Peyer's patch (tissue), 4 donors: ENCODE results near the gene FUCA2. TPM values are rescaled to one million over a fixed set of nuclear protein-coding genes. Genes with fewer than 3 reads are reported as not detected.

Source experiments
- DNase-seq, 3 donors: peaks; one replicate each; pipeline ENCODE4 v3.0.0-alpha.2; 2017 to 2019
- H3K27ac ChIP-seq, 4 donors: fragments of 200-600 bp; sonication (generic); one replicate each; pipeline ENCODE4 v1.5.1; 2016 to 2019
- H3K27me3 ChIP-seq, 2 donors: fragments of 200-600 bp; sonication (generic); one replicate each; pipeline ENCODE4 v1.5.1; 2019
- H3K36me3 ChIP-seq, 3 donors: fragments of 200-600 bp; sonication (generic); one replicate each; pipeline ENCODE4 v1.5.1; 2016 to 2019
- H3K4me1 ChIP-seq, 4 donors: fragments of 200-600 bp; sonication (generic); one replicate each; pipeline ENCODE4 v1.5.1; 2016 to 2019
- H3K4me3 ChIP-seq, 4 donors: fragments of 200-600 bp; sonication (generic); 1 replicate in 3 of 4; 2 replicates in 1 of 4; pipeline ENCODE4 v1.5.1; 2016 to 2019; ENCODE audit warnings: mild to moderate bottlenecking in 1 of 4
- H3K9me3 ChIP-seq, 4 donors: fragments of 200-600 bp; sonication (generic); one replicate each; pipeline ENCODE4 v1.5.1; 2016 to 2019; ENCODE audit warnings: mild to moderate bottlenecking in 1 of 4
- CTCF ChIP-seq, 6 experiments: fragments of 450-650 bp in 4 of 6; fragments of 200-600 bp in 2 of 6; sonication (generic) in 1 of 6; IDR thresholded peaks; one replicate each; pipeline ENCODE4 v1.5.1; 2017 to 2019; ENCODE audit warnings: antibody characterized with exemption in 6 of 6, mild to moderate bottlenecking in 3 of 6, moderate library complexity in 1 of 6
- POLR2A ChIP-seq, 2 donors: fragments of 450-650 bp; IDR thresholded peaks; one replicate each; pipeline ENCODE4 v1.5.1; 2017; ENCODE audit warnings: antibody characterized with exemption in 2 of 2, mild to moderate bottlenecking in 2 of 2, moderate library complexity in 2 of 2
- total RNA-seq, 4 donors: library from RNA; depleted of rRNA; stranded (reverse); fragments of >200 nt; gene quantifications; one replicate each; pipeline ENCODE4 v1.1.0, GENCODE V29; 2016

The FUCA2 gene
- total RNA-seq, 4 donors from 2014 or later: 47.3 to 78.8 (median 54.4) TPM

- H3K9me3 ChIP-seq: no peaks in the 10 kb centered on the region
- TF ChIP-seq CTCF (IDR thresholded peaks at IDR 0.05): no peak
- peak; percentile 23 to 44 for TF ChIP-seq POLR2A (IDR thresholded peaks at IDR 0.05)
- no peaks in the 10 kb centered on the region for H3K27me3 ChIP-seq
- peak overlapping the region; percentile 66 to 94 (median 86) for H3K27ac ChIP-seq
- H3K4me1 ChIP-seq: peaks cover 0 to 33% (median 2%) of the 10 kb centered on the region in 4 donors
- H3K4me3 ChIP-seq: peak overlapping the region; percentile 49 to 78 (median 61)
- H3K36me3 ChIP-seq: no peaks in the 10 kb centered on the region
- peak in 2 of 3 donors; percentile 45 to 75 for DNase-seq
Measured at GRCh38 chr6:143536461-143536865, 24.9 kb upstream of the FUCA2 start.

GRCh38 chr6:143535189-143535614 lies 23.7 kb upstream of the FUCA2 start:
- peaks cover 0 to 35% (median 2%) of the 10 kb centered on the region in 4 donors for H3K4me1 ChIP-seq
- no peak overlapping the region for H3K4me3 ChIP-seq
- H3K36me3 ChIP-seq: no peaks in the 10 kb centered on the region
- no peak for DNase-seq
- TF ChIP-seq CTCF (IDR thresholded peaks at IDR 0.05): no peak
- TF ChIP-seq POLR2A (IDR thresholded peaks at IDR 0.05): no peak
- no peaks in the 10 kb centered on the region for H3K27me3 ChIP-seq
- H3K9me3 ChIP-seq: no peaks in the 10 kb centered on the region
- H3K27ac ChIP-seq: no peak overlapping the region

- Histone ChIP-seq H3K4me3 (no peak overlapping the region), H3K36me3 (no peaks in the 10 kb centered on the region), H3K27me3 (no peaks in the 10 kb centered on the region), H3K4me1 (peaks cover 0 to 24% (median 2%) of the 10 kb centered on the region in 4 donors), H3K9me3 (no peaks in the 10 kb centered on the region), H3K27ac (peak overlapping the region in 2 of 4 donors; percentile 35 to 39)
- no peak for TF ChIP-seq POLR2A (IDR thresholded peaks at IDR 0.05)
- TF ChIP-seq CTCF (IDR thresholded peaks at IDR 0.05): no peak
- DNase-seq: peak in 1 of 3 donors; percentile 63
Measured at GRCh38 chr6:143531720-143532499, 20.4 kb upstream of the FUCA2 start.

- no peak overlapping the region for H3K27ac ChIP-seq
- H3K4me3 ChIP-seq: no peak overlapping the region
- no peak for DNase-seq
Measured at GRCh38 chr6:143529095-143529494, 17.6 kb upstream of the FUCA2 start.

GRCh38 chr6:143528164-143528811 lies 16.8 kb upstream of the FUCA2 start:
- H3K4me1 ChIP-seq: peaks cover 0 to 13% (median 0%) of the 10 kb centered on the region in 4 donors
- peak overlapping the region in 2 of 4 donors; percentile 14 to 15 for H3K27ac ChIP-seq
- H3K27me3 ChIP-seq: no peaks in the 10 kb centered on the region
- H3K4me3 ChIP-seq: no peak overlapping the region
- DNase-seq: no peak
- no peaks in the 10 kb centered on the region for H3K36me3 ChIP-seq
- no peaks in the 10 kb centered on the region for H3K9me3 ChIP-seq
- no peak for TF ChIP-seq CTCF (IDR thresholded peaks at IDR 0.05)
- TF ChIP-seq POLR2A (IDR thresholded peaks at IDR 0.05): no peak

More at GRCh38 chr6:143529095-143529494, 17.6 kb upstream of the FUCA2 start:
- no peaks in the 10 kb centered on the region for H3K9me3 ChIP-seq
- peaks cover 0 to 13% (median 0%) of the 10 kb centered on the region in 4 donors for H3K4me1 ChIP-seq
- no peaks in the 10 kb centered on the region for H3K27me3 ChIP-seq
- no peaks in the 10 kb centered on the region for H3K36me3 ChIP-seq
- TF ChIP-seq CTCF (IDR thresholded peaks at IDR 0.05): no peak
